Lower leg skin (tissue), 3 donors: ENCODE results near the gene TGFBR3.

ENCODE experiments used
- POLR2A ChIP-seq, 2 donors: fragments of 450-650 bp; IDR thresholded peaks; one replicate each; pipeline ENCODE4 v1.6.1; 2016 to 2017; ENCODE audit warnings: antibody characterized with exemption in 2 of 2, mild to moderate bottlenecking in 1 of 2, moderate library complexity in 1 of 2
- TF ChIP-seq, protein P1 (sequence below), 3 donors: fragments of 450-650 bp; IDR thresholded peaks; one replicate each; pipeline ENCODE4 v1.5.1; 2016; ENCODE audit warnings: antibody characterized with exemption in 3 of 3, mild to moderate bottlenecking in 3 of 3, moderate library complexity in 2 of 3

DNA sequence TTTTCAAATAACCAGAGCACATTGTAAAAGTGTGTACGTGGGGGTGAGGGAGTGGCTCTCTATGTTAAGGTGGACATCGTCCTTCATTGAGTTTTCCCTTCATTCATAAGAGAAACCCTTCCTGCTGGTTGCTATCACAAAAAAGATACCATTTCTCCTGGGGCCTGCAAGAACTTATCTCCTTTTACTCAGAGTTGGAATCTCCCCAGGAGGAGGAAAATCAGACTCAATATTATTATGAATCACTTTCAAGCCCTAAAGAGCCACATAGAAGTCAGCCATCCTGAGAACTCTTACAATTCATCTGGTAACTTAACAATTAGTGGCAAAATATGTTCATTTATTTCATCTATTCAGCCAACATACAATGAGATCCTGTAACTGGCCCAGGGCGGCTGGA, 27.1 kb upstream of the TGFBR3 start:
- TF ChIP-seq, protein P1, sequence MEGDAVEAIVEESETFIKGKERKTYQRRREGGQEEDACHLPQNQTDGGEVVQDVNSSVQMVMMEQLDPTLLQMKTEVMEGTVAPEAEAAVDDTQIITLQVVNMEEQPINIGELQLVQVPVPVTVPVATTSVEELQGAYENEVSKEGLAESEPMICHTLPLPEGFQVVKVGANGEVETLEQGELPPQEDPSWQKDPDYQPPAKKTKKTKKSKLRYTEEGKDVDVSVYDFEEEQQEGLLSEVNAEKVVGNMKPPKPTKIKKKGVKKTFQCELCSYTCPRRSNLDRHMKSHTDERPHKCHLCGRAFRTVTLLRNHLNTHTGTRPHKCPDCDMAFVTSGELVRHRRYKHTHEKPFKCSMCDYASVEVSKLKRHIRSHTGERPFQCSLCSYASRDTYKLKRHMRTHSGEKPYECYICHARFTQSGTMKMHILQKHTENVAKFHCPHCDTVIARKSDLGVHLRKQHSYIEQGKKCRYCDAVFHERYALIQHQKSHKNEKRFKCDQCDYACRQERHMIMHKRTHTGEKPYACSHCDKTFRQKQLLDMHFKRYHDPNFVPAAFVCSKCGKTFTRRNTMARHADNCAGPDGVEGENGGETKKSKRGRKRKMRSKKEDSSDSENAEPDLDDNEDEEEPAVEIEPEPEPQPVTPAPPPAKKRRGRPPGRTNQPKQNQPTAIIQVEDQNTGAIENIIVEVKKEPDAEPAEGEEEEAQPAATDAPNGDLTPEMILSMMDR (IDR thresholded peaks at IDR 0.05): no peak
- TF ChIP-seq POLR2A (IDR thresholded peaks at IDR 0.05): no peak
